Stimulated activated CD4-positive, alpha-beta T cell treated with anti-CD3 and anti-CD28 coated beads, Interleukin-15, amount 100 ng/mL, for 24 hours (primary cell): Measurements from ENCODE around the gene ABCC8.

Experiments used
- DNase-seq: peaks from one replicate; pipeline ENCODE4 v3.0.0-alpha.2; 2020

Gene ABCC8

GRCh38 chr11:17504330-17505107 is 27.9 kb upstream of the ABCC8 start:
- DNase-seq, result peak; percentile 87

GRCh38 chr11:17502630-17503029 is 26.0 kb upstream of the ABCC8 start:
- DNase-seq, result no peak

- DNase-seq, result no peak
Observed at GRCh38 chr11:17500673-17501072, 24.0 kb upstream of the ABCC8 start.

- DNase-seq, result no peak
Observed at GRCh38 chr11:17498475-17498874, 21.8 kb upstream of the ABCC8 start.

GRCh38 chr11:17498058-17498457 is 21.4 kb upstream of the ABCC8 start:
- DNase-seq, result no peak

GRCh38 chr11:17496406-17496805 is 19.8 kb upstream of the ABCC8 start:
- no peak for DNase-seq

GRCh38 chr11:17494019-17494418 is 17.4 kb upstream of the ABCC8 start:
- no peak for DNase-seq

- no peak for DNase-seq
Observed at GRCh38 chr11:17490938-17491337, 14.3 kb upstream of the ABCC8 start.

GRCh38 chr11:17490232-17490631 is 13.6 kb upstream of the ABCC8 start:
- DNase-seq, result no peak

- no peak for DNase-seq
Observed at GRCh38 chr11:17489751-17490150, 13.1 kb upstream of the ABCC8 start.

GRCh38 chr11:17488563-17488962 is 11.9 kb upstream of the ABCC8 start:
- DNase-seq, result no peak

- no peak for DNase-seq
Observed at GRCh38 chr11:17486646-17487045, 10.0 kb upstream of the ABCC8 start.

GRCh38 chr11:17483505-17483904 is 6.9 kb upstream of the ABCC8 start:
- no peak for DNase-seq

GRCh38 chr11:17481905-17482304 is 5.3 kb upstream of the ABCC8 start:
- DNase-seq, result no peak

GRCh38 chr11:17479284-17480214 is 2.9 kb upstream of the ABCC8 start:
- DNase-seq, result no peak

- no peak for DNase-seq
Observed at GRCh38 chr11:17478070-17478469, 1.4 kb upstream of the ABCC8 start.

GRCh38 chr11:17477361-17477760 is 716 bp upstream of the ABCC8 start:
- DNase-seq, result no peak

GRCh38 chr11:17477084-17477333 is 364 bp upstream of the ABCC8 start:
- no peak for DNase-seq

GRCh38 chr11:17475666-17476316 is 854 bp downstream of the ABCC8 start:
- DNase-seq, result peak; percentile 4

GRCh38 chr11:17473071-17473744 is 3.4 kb downstream of the ABCC8 start:
- no peak for DNase-seq

GRCh38 chr11:17472467-17472866 is 4.2 kb downstream of the ABCC8 start:
- DNase-seq, result no peak

- no peak for DNase-seq
Observed at GRCh38 chr11:17471501-17471900, 5.1 kb downstream of the ABCC8 start.

- DNase-seq, result no peak
Observed at GRCh38 chr11:17469998-17470397, 6.6 kb downstream of the ABCC8 start.
